22Rv1 (cell line): ENCODE data around the gene ASMTL.

Source experiments
- H3K27ac ChIP-seq: fragments of 450-650 bp; 2 replicates; pipeline ENCODE4 v1.5.1; 2017
- CTCF ChIP-seq: fragments of 450-650 bp; IDR thresholded peaks from 2 replicates; pipeline ENCODE4 v1.5.1; 2017; ENCODE audit warnings: mild to moderate bottlenecking
- ZFX ChIP-seq: fragments of 450-650 bp; IDR thresholded peaks from 2 replicates; pipeline ENCODE4 v1.6.1; 2017; ENCODE audit warnings: antibody characterized with exemption, borderline replicate concordance

ASMTL gene

GRCh38 chrX:1462110-1462509, 9.4 kb upstream of the ASMTL start:
- no peak for TF ChIP-seq CTCF
- TF ChIP-seq ZFX: no peak
- no peak overlapping the region for H3K27ac ChIP-seq

GRCh38 chrX:1455948-1456280, 3.2 kb upstream of the ASMTL start:
- no peak overlapping the region for H3K27ac ChIP-seq
- no peak for TF ChIP-seq CTCF
- no peak for TF ChIP-seq ZFX

GRCh38 chrX:1453951-1454785, 1.5 kb upstream of the ASMTL start:
- H3K27ac ChIP-seq: no peak overlapping the region
- no peak for TF ChIP-seq ZFX
- TF ChIP-seq CTCF: peak; percentile 95

DNA sequence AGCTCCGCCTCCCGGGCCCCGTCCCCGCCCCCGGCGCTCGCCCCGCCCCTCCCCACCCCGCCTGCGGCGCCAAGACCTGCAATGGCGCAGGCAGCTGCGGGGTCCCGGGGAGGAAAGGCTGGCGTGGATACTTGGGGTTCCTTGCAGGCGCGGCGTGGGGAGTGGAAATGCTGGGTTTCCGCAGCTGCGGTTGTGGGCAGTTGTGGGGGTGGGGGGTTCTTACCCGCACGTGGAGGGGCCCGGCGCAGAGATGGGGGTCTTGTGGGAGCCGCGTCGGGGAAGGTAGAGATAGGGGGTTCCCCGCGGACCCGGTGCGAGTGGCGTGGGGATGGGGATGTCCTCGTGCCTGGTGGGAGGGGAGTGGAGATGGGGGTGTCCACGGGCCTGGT, 680 bp upstream of the ASMTL start:
- H3K27ac ChIP-seq: peak overlapping the region; percentile 67
- TF ChIP-seq ZFX (no peak), CTCF (no peak)

- peak overlapping the region; percentile 74 for H3K27ac ChIP-seq
- TF ChIP-seq ZFX (no peak), CTCF (no peak)
These were observed 821 bp downstream of the ASMTL start for GRCh38 chrX:1451661-1452515.

DNA sequence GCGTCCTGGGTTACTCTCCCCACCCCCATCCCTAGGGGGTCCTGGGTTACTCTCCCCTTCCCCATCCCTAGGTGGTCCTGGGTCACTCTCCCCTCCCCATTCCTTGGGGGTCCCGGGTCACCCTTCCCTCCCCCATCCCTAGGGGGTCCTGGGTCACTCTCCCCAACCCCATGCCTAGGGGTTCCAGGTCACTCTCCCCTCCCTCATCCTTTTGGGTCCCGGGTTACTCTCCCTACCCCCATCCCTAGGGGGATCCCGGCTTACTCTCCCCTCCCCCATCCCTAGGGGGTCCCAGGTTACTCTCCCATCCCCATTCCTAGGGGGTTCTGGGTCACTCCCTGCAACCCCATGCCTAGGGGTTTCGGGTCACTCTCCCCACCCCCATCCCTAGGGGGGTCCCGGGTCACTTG, 1.5 kb downstream of the ASMTL start:
- TF ChIP-seq ZFX: no peak
- H3K27ac ChIP-seq: no peak overlapping the region

GRCh38 chrX:1450361-1451161, 2.1 kb downstream of the ASMTL start:
- no peak overlapping the region for H3K27ac ChIP-seq
- TF ChIP-seq ZFX: no peak
- no peak for TF ChIP-seq CTCF
